Left ventricle myocardium inferior (tissue), 1 donor: ENCODE data around the gene SERPINA5. TPM values are rescaled to one million over a fixed set of nuclear protein-coding genes. Genes with fewer than 3 reads are reported as not detected.

Source experiments
- DNase-seq: peaks from one replicate; pipeline ENCODE4 v3.0.0-alpha.2; 2020
- H3K27ac ChIP-seq: fragments of 200-600 bp; replicated peaks from 2 replicates; pipeline ENCODE4 v1.8.0; 2021
- H3K27me3 ChIP-seq: fragments of 200-600 bp; 2 replicates; pipeline ENCODE4 v1.8.0; 2021; ENCODE audit warnings: low read depth
- H3K36me3 ChIP-seq: fragments of 200-600 bp; 2 replicates; pipeline ENCODE4 v1.8.0; 2021
- H3K4me1 ChIP-seq: fragments of 200-600 bp; 2 replicates; pipeline ENCODE4 v1.8.0; 2021
- H3K4me3 ChIP-seq: fragments of 200-600 bp; 2 replicates; pipeline ENCODE4 v1.8.0; 2021; ENCODE audit warnings: mild to moderate bottlenecking, moderate library complexity
- H3K9me3 ChIP-seq: fragments of 200-600 bp; replicated peaks from 2 replicates; pipeline ENCODE4 v1.8.0; 2021
- intact Hi-C: fragments of 100-400 bp; cut with micrococcal nuclease; formaldehyde crosslinking; loops from one replicate; pipeline ENCODE4 v1.11.0; 2022
- total RNA-seq: library from RNA; stranded (reverse); fragmentation: NEBNext Ultra II Directional; extraction: Animal tissue kit (Norgen Biotek cat#: 25700); gene quantifications from one replicate; pipeline ENCODE4 v1.2.1, GENCODE V29; 2021
- TF ChIP-seq, protein P1 (sequence below): fragments of 200-600 bp; IDR thresholded peaks from 2 replicates; pipeline ENCODE4 v1.8.0; 2021; ENCODE audit warnings: antibody characterized with exemption, mild to moderate bottlenecking, borderline replicate concordance
- donor health status: DM: no; HTN: yes; CAD: no; lungs with severe emphysema.

Gene SERPINA5
- total RNA-seq, 1 donor from 2014 or later = 2.1 TPM

DNA sequence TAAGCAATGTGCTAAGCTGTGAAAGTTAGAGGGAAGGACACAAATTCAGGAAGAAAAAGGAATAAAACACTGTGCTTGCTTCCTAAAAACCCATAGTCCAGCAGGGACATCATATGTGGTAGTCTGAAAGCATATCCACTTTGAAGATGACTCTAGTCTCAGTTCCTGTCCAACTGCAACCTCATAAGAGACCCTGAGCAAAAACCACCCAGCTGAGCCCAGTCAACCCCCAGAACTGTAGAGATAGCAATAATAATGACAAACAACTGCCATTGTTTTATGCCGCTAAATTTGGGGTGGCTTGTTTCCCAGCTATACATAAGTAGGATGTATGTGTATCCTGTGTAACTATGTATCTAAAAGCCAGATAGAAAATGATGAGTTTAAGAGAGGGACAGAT is 23.9 kb upstream of the SERPINA5 start:
- no peak for DNase-seq
- H3K4me3 ChIP-seq = no peak overlapping the region
- no peak overlapping the region for H3K27ac ChIP-seq
- H3K4me1 ChIP-seq = no peaks in the 10 kb centered on the region
- TF ChIP-seq, protein P1, sequence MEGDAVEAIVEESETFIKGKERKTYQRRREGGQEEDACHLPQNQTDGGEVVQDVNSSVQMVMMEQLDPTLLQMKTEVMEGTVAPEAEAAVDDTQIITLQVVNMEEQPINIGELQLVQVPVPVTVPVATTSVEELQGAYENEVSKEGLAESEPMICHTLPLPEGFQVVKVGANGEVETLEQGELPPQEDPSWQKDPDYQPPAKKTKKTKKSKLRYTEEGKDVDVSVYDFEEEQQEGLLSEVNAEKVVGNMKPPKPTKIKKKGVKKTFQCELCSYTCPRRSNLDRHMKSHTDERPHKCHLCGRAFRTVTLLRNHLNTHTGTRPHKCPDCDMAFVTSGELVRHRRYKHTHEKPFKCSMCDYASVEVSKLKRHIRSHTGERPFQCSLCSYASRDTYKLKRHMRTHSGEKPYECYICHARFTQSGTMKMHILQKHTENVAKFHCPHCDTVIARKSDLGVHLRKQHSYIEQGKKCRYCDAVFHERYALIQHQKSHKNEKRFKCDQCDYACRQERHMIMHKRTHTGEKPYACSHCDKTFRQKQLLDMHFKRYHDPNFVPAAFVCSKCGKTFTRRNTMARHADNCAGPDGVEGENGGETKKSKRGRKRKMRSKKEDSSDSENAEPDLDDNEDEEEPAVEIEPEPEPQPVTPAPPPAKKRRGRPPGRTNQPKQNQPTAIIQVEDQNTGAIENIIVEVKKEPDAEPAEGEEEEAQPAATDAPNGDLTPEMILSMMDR = no peak
- H3K9me3 ChIP-seq = peaks cover 24% of the 10 kb centered on the region
- intact Hi-C loops = no loop called here
- no peaks in the 10 kb centered on the region for H3K36me3 ChIP-seq
- peaks cover 35% of the 10 kb centered on the region for H3K27me3 ChIP-seq

DNA sequence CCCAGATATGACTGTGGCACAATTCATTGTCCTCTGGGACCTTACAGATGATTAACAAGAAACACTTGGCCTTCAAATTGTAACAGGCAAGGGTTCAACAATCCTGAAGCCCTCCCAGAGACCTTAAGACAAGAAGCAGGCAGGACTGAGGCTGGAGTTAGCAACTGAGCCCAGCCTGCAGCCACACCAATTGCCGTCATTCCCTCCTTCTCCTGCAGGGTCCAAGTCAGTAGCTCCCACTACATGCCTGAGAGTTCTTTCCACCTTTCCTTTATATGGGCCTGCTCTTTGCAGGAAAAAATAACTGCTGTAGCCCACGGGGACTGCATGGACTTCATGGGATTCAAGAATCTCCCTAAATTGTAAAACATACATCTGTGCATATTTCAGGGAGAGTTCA is 22.4 kb upstream of the SERPINA5 start:
- Histone ChIP-seq H3K9me3 (peaks cover 16% of the 10 kb centered on the region), H3K27me3 (peaks cover 35% of the 10 kb centered on the region), H3K4me1 (no peaks in the 10 kb centered on the region), H3K36me3 (no peaks in the 10 kb centered on the region), H3K27ac (no peak overlapping the region), H3K4me3 (no peak overlapping the region)
- TF ChIP-seq, protein P1 = no peak
- no peak for DNase-seq
- intact Hi-C loops = no loop called here

DNA sequence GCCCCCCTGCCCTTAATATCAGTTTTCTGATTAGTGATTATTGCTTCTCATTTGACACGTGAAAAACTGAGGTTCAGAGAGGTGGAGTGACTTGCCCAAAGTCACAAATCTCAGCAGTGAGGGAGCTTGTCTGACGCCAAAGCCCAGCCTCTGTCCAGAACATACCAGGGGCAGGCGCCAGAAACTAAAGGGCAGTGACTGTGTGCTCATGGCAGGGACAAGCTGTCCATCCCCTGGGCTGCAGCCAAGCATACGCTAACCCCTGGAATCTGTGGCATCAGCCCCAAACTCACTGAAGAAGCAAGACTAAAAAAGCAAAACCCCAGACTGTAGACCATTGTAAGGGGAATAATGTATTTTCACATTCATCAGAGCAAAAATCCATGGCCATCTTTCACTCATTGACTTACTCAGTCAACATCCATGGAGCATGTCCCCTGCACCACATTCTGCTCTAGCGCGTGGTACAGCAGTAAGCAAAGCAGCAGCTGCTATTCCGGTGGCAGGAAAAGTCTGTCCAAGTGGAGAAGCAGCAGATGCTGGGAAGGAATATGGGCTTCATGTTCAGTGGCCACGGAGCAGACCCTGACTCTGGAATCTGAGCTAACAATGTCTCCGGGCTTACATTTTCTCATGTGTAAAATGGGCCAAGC is 21.5 kb upstream of the SERPINA5 start:
- H3K36me3 ChIP-seq = no peaks in the 10 kb centered on the region
- TF ChIP-seq, protein P1 = no peak
- H3K4me1 ChIP-seq = no peaks in the 10 kb centered on the region
- H3K27ac ChIP-seq = no peak overlapping the region
- peaks cover 7% of the 10 kb centered on the region for H3K9me3 ChIP-seq
- DNase-seq = no peak
- H3K4me3 ChIP-seq = no peak overlapping the region
- peaks cover 35% of the 10 kb centered on the region for H3K27me3 ChIP-seq
- intact Hi-C loops = no loop called here

DNA sequence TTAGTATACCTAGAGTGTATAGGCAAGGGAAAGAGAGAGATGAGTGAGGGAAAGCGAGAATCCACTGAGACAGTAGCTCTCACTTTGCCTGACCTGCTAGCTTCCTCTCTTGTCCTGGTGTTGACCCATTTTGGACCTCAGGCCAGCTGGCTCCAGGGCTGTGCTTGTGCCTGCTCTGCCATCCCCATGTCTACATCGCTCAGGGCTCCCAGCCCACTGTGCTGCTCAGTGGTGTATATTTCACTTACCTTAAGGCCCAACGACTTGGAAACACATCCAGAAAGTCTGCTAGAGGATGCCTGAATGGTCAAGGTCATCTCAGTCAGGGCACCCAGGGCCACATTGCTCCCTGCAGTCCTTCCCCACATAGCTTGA is 20.9 kb upstream of the SERPINA5 start:
- no peak for DNase-seq
- Histone ChIP-seq H3K36me3 (no peaks in the 10 kb centered on the region), H3K4me1 (no peaks in the 10 kb centered on the region), H3K27me3 (peaks cover 35% of the 10 kb centered on the region), H3K27ac (no peak overlapping the region), H3K9me3 (peaks cover 1% of the 10 kb centered on the region), H3K4me3 (no peak overlapping the region)
- TF ChIP-seq, protein P1 = no peak
- intact Hi-C loops = no loop called here

DNA sequence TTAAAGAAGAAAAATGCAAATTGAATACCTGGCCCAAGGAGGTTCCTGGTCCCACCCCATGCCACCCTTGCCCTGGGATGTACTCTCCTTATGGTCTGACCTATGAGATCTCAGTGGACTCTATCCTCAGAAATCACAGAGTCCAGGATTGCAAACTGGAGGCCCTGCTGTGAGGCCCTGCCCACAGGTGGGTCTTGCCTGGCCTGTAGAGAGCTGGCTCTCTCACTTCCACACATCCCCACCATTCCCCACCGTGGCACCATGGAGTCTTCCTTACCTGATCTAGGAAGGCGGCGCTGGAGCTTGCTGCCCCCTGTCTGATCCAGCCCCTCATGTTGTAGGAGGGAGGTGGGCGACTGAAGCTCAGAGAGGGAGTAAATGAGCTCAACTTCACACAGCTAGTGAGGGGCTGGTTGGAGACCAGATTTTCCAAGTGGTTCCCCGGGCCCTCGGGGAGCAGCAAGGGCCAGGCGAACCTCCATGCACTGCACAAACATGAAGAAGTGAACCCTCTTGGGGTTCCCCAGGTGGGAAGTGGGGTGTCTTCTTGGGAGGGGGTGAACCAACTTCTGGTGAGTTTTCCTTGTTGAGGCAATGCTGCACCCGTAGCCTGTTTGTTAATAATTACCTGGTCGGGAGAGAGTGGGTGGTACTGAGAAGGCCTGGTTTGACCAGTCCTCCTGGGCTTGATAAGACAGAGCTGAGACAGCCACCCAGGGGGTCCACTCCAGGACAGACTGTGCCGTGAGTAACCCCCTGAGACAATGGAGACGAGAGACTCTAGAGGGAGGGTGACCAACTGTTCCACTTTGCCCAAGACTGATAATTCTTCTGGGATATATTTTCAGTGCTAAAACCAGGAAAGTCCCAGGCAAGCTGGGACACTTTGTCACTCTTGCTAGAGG is 20.2 kb upstream of the SERPINA5 start, which contains the start of gene SERPINA4:
Gene SERPINA4, plus strand, starts transcription at position 692 of the 905 bp plus-strand sequence. CDS start 2,041 bp downstream, outside the sequence.
- Histone ChIP-seq H3K4me1 (no peaks in the 10 kb centered on the region), H3K36me3 (no peaks in the 10 kb centered on the region), H3K27ac (no peak within 1 kb of the TSS), H3K9me3 (no peaks in the 10 kb centered on the region), H3K4me3 (no peak within 1 kb of the TSS), H3K27me3 (peaks cover 35% of the 10 kb centered on the region)
- TF ChIP-seq, protein P1 = no peak
- intact Hi-C loops = no loop called here
- no peak for DNase-seq
